HepG2 (cell line): ENCODE data around the gene OPN1MW3. TPM values are rescaled to one million over a fixed set of nuclear protein-coding genes. Genes with fewer than 3 reads are reported as not detected.
A peak's percentile ranks its signal among the peaks of the same experiment; 100 is the strongest.

Experiments used
- ATAC-seq: fragments of 200-7000 bp; cut with Tn5 transposase; 3 replicates; pipeline ENCODE4 v1.9.1; 2020; ENCODE audit warnings: mild to moderate bottlenecking, moderate library complexity
- BruUV-seq: library from RNA; stranded (reverse); fragments of 400-500 nt; replicated peaks from 2 replicates; lab custom pipeline; 2021; lab: Mats Ljungman, UMichigan
- CTCF ChIA-PET: fragments of 300-600 bp; formaldehyde crosslinking; extraction: SDS; loops from one replicate; lab custom pipeline; 2021; ENCODE audit warnings: low total read pairs, inconsistent platforms, low intra/inter-chr PET ratio; lab: Yijun Ruan, JAX
- POLR2A ChIA-PET: fragments of 350-600 bp; sonication (Branson Sonifier 250); formaldehyde crosslinking; loops from one replicate; lab custom pipeline; 2020; ENCODE audit warnings: antibody characterized with exemption, inconsistent platforms; lab: Yijun Ruan, JAX
- DNase-seq: peaks from one replicate; pipeline ENCODE4 v3.0.0-alpha.2; 2015; ENCODE audit warnings: low spot score
- FAIRE-seq: peaks from 3 replicates; lab custom pipeline; 2011; peaks lifted over from hg19 to GRCh38; lab: Jason Lieb, UNC
- H2AFZ ChIP-seq: one replicate; pipeline ENCODE4 v1.6.1; 2011; ENCODE audit warnings: low read length, inconsistent platforms
- H3K27ac ChIP-seq: fragments of 300-600 bp; 3 replicates; pipeline ENCODE4 v1.8.0; 2011; ENCODE audit warnings: mixed run types, mild to moderate bottlenecking, mixed read lengths, low read length, inconsistent platforms; ENCODE audit not compliant: insufficient read depth; ENCODE audit errors: extremely low read length
- H3K27me3 ChIP-seq, 2 experiments: fragments of 200-600 bp in 1 of 2; 2 replicates in 1 of 2; 3 replicates in 1 of 2; pipeline versions ENCODE4 v1.6.0 to v1.8.0; 2011; ENCODE audit warnings: low read length in 2 of 2, mild to moderate bottlenecking in 2 of 2, moderate library complexity in 2 of 2, inconsistent platforms in 1 of 2; ENCODE audit not compliant: insufficient read depth in 2 of 2, control insufficient read depth in 1 of 2
- H3K36me3 ChIP-seq, 2 experiments: fragments of 200-600 bp in 1 of 2; replicated peaks in 1 of 2; 2 replicates in 1 of 2; 3 replicates in 1 of 2; pipeline versions ENCODE4 v1.5.1 to v1.8.0; 2011; ENCODE audit warnings: low read length in 2 of 2, inconsistent platforms in 1 of 2; ENCODE audit not compliant: insufficient read depth in 2 of 2, control insufficient read depth in 1 of 2
- H3K4me1 ChIP-seq: 2 replicates; pipeline ENCODE4 v1.5.1; 2012; ENCODE audit warnings: low read length, inconsistent platforms; ENCODE audit not compliant: insufficient read depth
- H3K4me2 ChIP-seq: 2 replicates; pipeline ENCODE4 v1.6.0; 2011; ENCODE audit warnings: low read depth, low read length, inconsistent platforms
- H3K4me3 ChIP-seq, 3 experiments: fragments of 200-600 bp in 1 of 3; sonication (generic), shearing (Covaris generic) in 1 of 3; replicated peaks in 1 of 3; 2 replicates each; pipeline ENCODE4 v1.5.1; 2011 to 2016; ENCODE audit warnings: low read length in 3 of 3, inconsistent platforms in 2 of 3, low read depth in 2 of 3, mild to moderate bottlenecking in 2 of 3, control low read depth in 1 of 3, mixed read lengths in 1 of 3; ENCODE audit not compliant: insufficient read depth in 1 of 3
- H3K79me2 ChIP-seq: one replicate; pipeline ENCODE4 v1.6.1; 2011; ENCODE audit warnings: low read length, inconsistent platforms; ENCODE audit not compliant: insufficient read depth
- H3K9ac ChIP-seq: 2 replicates; pipeline ENCODE4 v1.6.0; 2011; ENCODE audit warnings: mild to moderate bottlenecking, low read depth, low read length, inconsistent platforms; ENCODE audit not compliant: insufficient read depth
- H3K9me3 ChIP-seq: 2 replicates; pipeline ENCODE4 v1.5.1; 2012; ENCODE audit warnings: mild to moderate bottlenecking, low read length
- H4K20me1 ChIP-seq: 2 replicates; pipeline ENCODE4 v1.6.0; 2011; ENCODE audit warnings: inconsistent platforms, mild to moderate bottlenecking, low read length, moderate library complexity; ENCODE audit not compliant: insufficient read depth
- HOXD1 ChIP-seq: sonication (generic); formaldehyde crosslinking; IDR thresholded peaks from 2 replicates; pipeline ENCODE4 v1.5.0; 2020; ENCODE audit warnings: missing genetic modification reagents
- SIX4 ChIP-seq: sonication (generic); formaldehyde crosslinking; IDR thresholded peaks from 2 replicates; pipeline ENCODE4 v1.4.0; 2020; ENCODE audit warnings: missing genetic modification reagents
- SSRP1 ChIP-seq: IDR thresholded peaks from 2 replicates; pipeline ENCODE4 v1.6.1; 2016; ENCODE audit warnings: control low read depth
- TAF15 ChIP-seq: fragments of 200-400 bp; formaldehyde crosslinking; IDR thresholded peaks from one replicate; pipeline ENCODE4 v1.6.1; 2018; ENCODE audit warnings: mild to moderate bottlenecking, low read depth, low read length; ENCODE audit not compliant: poor library complexity, severe bottlenecking
- ZFP37 ChIP-seq: sonication (generic); formaldehyde crosslinking; IDR thresholded peaks from 2 replicates; pipeline ENCODE4 v1.4.0; 2020; ENCODE audit warnings: missing genetic modification reagents, borderline replicate concordance
- ZFP82 ChIP-seq: sonication (generic); formaldehyde crosslinking; IDR thresholded peaks from 2 replicates; pipeline ENCODE4 v1.5.1; 2020; ENCODE audit warnings: mild to moderate bottlenecking, missing genetic modification reagents, borderline replicate concordance
- ZNF781 ChIP-seq: sonication (generic); formaldehyde crosslinking; IDR thresholded peaks from 2 replicates; pipeline ENCODE4 v1.5.1; 2020; ENCODE audit warnings: borderline replicate concordance, mild to moderate bottlenecking, missing genetic modification reagents; ENCODE audit errors: not compliant biosample characterization
- ZSCAN5A ChIP-seq: sonication (generic); formaldehyde crosslinking; IDR thresholded peaks from 2 replicates; pipeline ENCODE4 v1.8.0; 2022; ENCODE audit warnings: mild to moderate bottlenecking, missing genetic modification reagents, borderline replicate concordance
- WGBS: methylation state at CpG from one replicate; pipeline ENCODE4 v1.1.6; 2017; ENCODE audit warnings: low lambda C conversion rate; 5-methylcytosine and 5-hydroxymethylcytosine counted together
- in situ Hi-C: cut with HindIII; loops from 2 replicates; pipeline ENCODE4 v1.10.0; 2017; ENCODE audit warnings: low pct_unique_long_range_greater_than_20kb; ENCODE audit not compliant: extremely low pct_ligation_motif_present
- intact Hi-C: fragments of 100-400 bp; cut with micrococcal nuclease; formaldehyde crosslinking; loops from one replicate; pipeline ENCODE4 v1.10.0; 2022; ENCODE audit not compliant: unreplicated experiment
- polyA plus RNA-seq, 8 experiments: library from polyadenylated mRNA; depleted of rRNA in 3 of 8; stranded (reverse) in 7 of 8; unstranded in 1 of 8; fragments of >200 nt; fragmentation: Illumina TruSeq in 4 of 8; extraction: Trizol in 4 of 8; gene quantifications; 2 replicates each; pipeline versions ENCODE4 v1.2.1 to v1.2.3, GENCODE V29; 2011 to 2016; ENCODE audit warnings: low read depth in 4 of 8, missing spikeins in 1 of 8, mixed read lengths in 1 of 8; ENCODE audit not compliant: insufficient read depth in 1 of 8
- total RNA-seq, 5 experiments: library from RNA; depleted of rRNA; stranded (reverse); fragments of >200 nt; fragmentation: Illumina TruSeq; extraction: Trizol; gene quantifications; 2 replicates each; pipeline ENCODE4 v1.2.3, GENCODE V29; 2016; ENCODE audit warnings: low read depth in 1 of 5
- TF ChIP-seq, protein P1 (sequence below): sonication (generic); formaldehyde crosslinking; IDR thresholded peaks from 2 replicates; pipeline ENCODE4 v1.4.0; 2020; ENCODE audit warnings: missing genetic modification reagents, borderline replicate concordance
- TF ChIP-seq, protein P2 (sequence below): sonication (generic); formaldehyde crosslinking; IDR thresholded peaks from 2 replicates; pipeline ENCODE4 v1.8.0; 2023; ENCODE audit warnings: mild to moderate bottlenecking, missing genetic modification reagents

Gene OPN1MW3
- total and polyA plus RNA-seq, 2 of the 13 experiments (the other 11 are each of a cell fraction or from before 2014, with no cell fraction given) = not detected

- Histone ChIP-seq H3K4me1 (peaks cover 11% of the 10 kb centered on the region), H3K79me2 (no peaks in the 10 kb centered on the region), H2AFZ (no peak overlapping the region), H4K20me1 (no peaks in the 10 kb centered on the region), H3K36me3 (no peaks in the 10 kb centered on the region), H3K27ac (no peak overlapping the region), H3K4me2 (0 out of 2 replicates have a peak overlapping the region, but pooled peaks have one; percentile 27), H3K9me3 (no peaks in the 10 kb centered on the region), H3K9ac (no peak overlapping the region), H3K4me3 (no peak overlapping the region), H3K27me3 (no peaks in the 10 kb centered on the region)
- 39% methylated on average over 5 of the region's 5 CpGs for WGBS
- ATAC-seq (no peak), DNase-seq (no peak), FAIRE-seq (peak; percentile 4)
- in situ Hi-C loops = no loop called here
- ChIA-PET POLR2A (no interaction called here), CTCF (no interaction called here)
- BruUV-seq = no TSS peak
- TF ChIP-seq, protein P1, sequence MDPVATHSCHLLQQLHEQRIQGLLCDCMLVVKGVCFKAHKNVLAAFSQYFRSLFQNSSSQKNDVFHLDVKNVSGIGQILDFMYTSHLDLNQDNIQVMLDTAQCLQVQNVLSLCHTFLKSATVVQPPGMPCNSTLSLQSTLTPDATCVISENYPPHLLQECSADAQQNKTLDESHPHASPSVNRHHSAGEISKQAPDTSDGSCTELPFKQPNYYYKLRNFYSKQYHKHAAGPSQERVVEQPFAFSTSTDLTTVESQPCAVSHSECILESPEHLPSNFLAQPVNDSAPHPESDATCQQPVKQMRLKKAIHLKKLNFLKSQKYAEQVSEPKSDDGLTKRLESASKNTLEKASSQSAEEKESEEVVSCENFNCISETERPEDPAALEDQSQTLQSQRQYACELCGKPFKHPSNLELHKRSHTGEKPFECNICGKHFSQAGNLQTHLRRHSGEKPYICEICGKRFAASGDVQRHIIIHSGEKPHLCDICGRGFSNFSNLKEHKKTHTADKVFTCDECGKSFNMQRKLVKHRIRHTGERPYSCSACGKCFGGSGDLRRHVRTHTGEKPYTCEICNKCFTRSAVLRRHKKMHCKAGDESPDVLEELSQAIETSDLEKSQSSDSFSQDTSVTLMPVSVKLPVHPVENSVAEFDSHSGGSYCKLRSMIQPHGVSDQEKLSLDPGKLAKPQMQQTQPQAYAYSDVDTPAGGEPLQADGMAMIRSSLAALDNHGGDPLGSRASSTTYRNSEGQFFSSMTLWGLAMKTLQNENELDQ (CRISPR knock-in tag) = no peak
- TF ChIP-seq ZFP82 (CRISPR knock-in tag) (no peak), SIX4 (no peak), TAF15 (no peak), ZNF781 (no peak), ZSCAN5A (CRISPR knock-in tag) (no peak), ZFP37 (CRISPR knock-in tag) (no peak), HOXD1 (CRISPR knock-in tag) (no peak), SSRP1 (CRISPR knock-in tag) (no peak)
- TF ChIP-seq, protein P2, sequence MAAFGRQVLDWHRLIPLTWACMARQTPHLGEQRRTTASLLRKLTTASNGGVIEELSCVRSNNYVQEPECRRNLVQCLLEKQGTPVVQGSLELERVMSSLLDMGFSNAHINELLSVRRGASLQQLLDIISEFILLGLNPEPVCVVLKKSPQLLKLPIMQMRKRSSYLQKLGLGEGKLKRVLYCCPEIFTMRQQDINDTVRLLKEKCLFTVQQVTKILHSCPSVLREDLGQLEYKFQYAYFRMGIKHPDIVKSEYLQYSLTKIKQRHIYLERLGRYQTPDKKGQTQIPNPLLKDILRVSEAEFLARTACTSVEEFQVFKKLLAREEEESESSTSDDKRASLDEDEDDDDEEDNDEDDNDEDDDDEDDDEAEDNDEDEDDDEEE (CRISPR knock-in tag) = no peak
- intact Hi-C loops = no loop called here
Measured at GRCh38 chrX:154313147-154313546, 55.8 kb downstream of the OPN1MW3 start.
